ENCODE results near the gene PPP1R13B. TPM values are rescaled to one million over a fixed set of nuclear protein-coding genes. Genes with fewer than 3 reads are reported as not detected.
"Not testable (repeated sequence)": the region's sequence is repeated elsewhere in the genome, so short reads cannot be mapped to it uniquely, and the experiment has no call there.

Gene PPP1R13B
- total RNA-seq, 1 donor from 2014 or later, result 40.3 TPM

DNA sequence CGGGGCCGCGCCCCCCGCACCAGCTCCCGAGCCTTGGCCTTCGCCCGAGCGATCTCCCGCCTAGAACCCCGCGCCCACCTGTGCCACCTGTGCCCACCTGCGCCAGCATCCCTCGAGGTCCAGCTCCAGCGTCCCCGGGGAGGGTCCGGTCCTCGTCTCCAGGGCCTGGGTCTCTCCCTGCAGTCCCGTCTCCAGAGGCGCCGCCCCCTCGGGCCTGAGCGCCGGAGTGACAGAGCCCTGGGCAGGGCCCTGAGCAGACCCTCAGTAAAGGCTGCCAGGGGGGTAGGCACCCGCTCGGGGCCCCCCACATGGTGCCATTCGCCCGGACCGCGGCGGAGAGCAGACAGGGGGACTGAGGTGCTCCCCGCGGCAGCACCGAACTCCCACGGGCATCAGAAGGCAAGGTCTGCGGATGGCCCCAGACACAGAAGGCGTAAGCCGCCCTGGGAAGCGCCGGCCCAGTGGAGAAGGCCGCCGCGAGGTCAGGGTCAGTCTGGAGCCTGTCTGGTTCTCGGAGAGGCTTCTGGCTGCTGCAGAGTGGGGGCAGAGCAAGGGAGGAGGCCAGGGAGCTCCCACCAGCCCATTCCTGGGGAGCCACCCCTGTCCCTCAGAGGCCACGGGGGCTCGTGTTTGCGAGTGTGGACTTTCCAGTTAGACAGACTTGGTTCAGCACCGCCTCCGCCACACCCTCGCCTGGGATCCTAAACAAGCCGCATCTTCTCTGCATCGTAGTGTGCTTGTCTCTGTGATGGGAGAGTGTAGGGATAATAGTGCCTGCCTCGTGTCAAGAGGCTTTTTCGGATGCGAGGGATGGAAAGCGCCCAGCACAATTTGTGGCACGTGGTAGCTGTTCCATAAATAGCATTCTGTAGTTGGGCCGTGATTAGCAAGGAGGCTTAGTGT, 1.1 kb upstream of the PPP1R13B start:
- Mint-ChIP-seq H3K27me3 (peaks cover 18% of the 10 kb centered on the region), H3K36me3 (ENCODE audit: insufficient read depth) (peaks cover 2% of the 10 kb centered on the region), H3K9me3 (ENCODE audit: low read depth) (no peaks in the 10 kb centered on the region), H3K4me1 (ENCODE audit: low read depth) (peaks cover 7% of the 10 kb centered on the region), H3K27ac (peak overlapping the region; percentile 76), H3K4me3 (ENCODE audit: low read depth) (peak overlapping the region; percentile 74)
- TF ChIP-seq, protein P1, sequence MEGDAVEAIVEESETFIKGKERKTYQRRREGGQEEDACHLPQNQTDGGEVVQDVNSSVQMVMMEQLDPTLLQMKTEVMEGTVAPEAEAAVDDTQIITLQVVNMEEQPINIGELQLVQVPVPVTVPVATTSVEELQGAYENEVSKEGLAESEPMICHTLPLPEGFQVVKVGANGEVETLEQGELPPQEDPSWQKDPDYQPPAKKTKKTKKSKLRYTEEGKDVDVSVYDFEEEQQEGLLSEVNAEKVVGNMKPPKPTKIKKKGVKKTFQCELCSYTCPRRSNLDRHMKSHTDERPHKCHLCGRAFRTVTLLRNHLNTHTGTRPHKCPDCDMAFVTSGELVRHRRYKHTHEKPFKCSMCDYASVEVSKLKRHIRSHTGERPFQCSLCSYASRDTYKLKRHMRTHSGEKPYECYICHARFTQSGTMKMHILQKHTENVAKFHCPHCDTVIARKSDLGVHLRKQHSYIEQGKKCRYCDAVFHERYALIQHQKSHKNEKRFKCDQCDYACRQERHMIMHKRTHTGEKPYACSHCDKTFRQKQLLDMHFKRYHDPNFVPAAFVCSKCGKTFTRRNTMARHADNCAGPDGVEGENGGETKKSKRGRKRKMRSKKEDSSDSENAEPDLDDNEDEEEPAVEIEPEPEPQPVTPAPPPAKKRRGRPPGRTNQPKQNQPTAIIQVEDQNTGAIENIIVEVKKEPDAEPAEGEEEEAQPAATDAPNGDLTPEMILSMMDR (IDR thresholded peaks at IDR 0.05; ENCODE audit: unreplicated experiment), result no peak
- peak; percentile 31 for DNase-seq (ENCODE audit: low spot score, unreplicated experiment)

DNA sequence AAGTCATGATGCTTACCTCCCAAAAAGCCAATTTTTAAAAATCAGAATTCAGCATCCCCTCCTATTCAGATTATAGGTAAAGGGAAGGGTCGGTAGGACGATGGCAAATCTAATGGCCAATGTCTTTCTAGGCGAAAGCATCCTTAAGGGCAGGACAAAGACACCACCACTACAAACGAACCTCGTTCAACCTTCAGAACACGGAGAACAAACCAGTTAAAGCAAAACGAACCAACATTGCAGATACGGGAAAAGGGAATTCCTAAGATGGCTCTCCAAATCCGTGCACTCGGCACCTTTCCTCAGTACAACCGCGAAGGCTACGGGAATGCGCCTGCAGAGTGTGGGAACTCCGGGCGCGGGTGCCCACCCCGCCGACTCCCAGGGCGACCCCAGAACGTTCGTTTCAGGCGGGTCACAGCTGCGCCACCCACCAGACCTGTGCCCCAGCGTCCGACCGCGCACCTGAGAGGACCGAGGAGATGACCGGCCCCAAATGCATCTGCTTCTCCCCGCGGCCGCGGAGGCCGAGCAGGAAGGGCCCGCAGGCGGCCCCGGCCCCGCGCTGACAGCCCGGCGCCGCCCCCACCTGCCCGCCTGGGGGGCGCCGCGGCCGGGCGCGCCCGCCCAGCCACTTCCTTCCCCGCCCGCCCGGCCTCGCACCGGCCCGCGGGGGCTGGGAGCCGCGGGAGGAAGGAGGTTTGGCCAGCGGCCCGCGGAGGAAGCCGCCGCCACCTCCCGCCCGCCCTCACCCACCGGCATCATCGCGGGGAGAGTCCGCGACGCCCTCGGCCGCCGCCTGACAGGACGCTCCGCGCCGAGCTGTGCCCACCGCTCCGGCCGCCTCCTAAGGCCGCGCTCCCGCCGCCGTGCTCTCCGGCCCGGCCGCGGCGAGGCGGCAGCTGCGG, 578 bp downstream of the PPP1R13B start:
- H3K4me1 Mint-ChIP-seq (ENCODE audit: low read depth), result peaks cover 7% of the 10 kb centered on the region
- H3K36me3 Mint-ChIP-seq (ENCODE audit: insufficient read depth), result peaks cover 5% of the 10 kb centered on the region
- H3K4me3 Mint-ChIP-seq (ENCODE audit: low read depth), result peak overlapping the region; percentile 90
- H3K27ac Mint-ChIP-seq, result peak overlapping the region; percentile 92
- peaks cover 18% of the 10 kb centered on the region for H3K27me3 Mint-ChIP-seq
- H3K9me3 Mint-ChIP-seq (ENCODE audit: low read depth), result no peaks in the 10 kb centered on the region
- TF ChIP-seq, protein P1 (IDR thresholded peaks at IDR 0.05; ENCODE audit: unreplicated experiment), result no peak
- DNase-seq (ENCODE audit: low spot score, unreplicated experiment), result peak; percentile 32

DNA sequence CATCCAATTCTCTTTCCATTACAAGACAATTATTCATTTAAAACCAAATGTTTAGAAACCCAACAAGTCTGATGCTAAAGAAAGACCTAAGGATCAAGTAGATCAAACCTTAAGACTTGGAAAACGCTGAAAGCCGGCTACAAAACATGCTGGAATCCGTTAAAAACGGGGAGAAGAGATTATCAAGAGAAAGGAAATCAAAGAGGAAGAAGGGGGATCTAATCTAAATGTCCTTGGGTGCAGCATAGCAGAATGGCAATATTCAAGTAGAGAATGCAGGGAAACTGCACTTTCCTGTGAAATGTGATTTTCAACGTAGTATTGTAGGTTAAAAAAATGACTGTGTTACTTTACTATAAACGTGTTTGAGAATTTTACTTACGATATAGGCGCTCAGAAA, 1.3 kb downstream of the PPP1R13B start:
- Mint-ChIP-seq H3K27ac (no peak overlapping the region), H3K36me3 (ENCODE audit: insufficient read depth) (peaks cover 5% of the 10 kb centered on the region), H3K4me3 (ENCODE audit: low read depth) (peak overlapping the region; percentile 90), H3K9me3 (ENCODE audit: low read depth) (no peaks in the 10 kb centered on the region), H3K4me1 (ENCODE audit: low read depth) (peaks cover 7% of the 10 kb centered on the region), H3K27me3 (peaks cover 18% of the 10 kb centered on the region)
- TF ChIP-seq, protein P1 (IDR thresholded peaks at IDR 0.05; ENCODE audit: unreplicated experiment), result no peak
- DNase-seq (ENCODE audit: low spot score, unreplicated experiment), result no peak

DNA sequence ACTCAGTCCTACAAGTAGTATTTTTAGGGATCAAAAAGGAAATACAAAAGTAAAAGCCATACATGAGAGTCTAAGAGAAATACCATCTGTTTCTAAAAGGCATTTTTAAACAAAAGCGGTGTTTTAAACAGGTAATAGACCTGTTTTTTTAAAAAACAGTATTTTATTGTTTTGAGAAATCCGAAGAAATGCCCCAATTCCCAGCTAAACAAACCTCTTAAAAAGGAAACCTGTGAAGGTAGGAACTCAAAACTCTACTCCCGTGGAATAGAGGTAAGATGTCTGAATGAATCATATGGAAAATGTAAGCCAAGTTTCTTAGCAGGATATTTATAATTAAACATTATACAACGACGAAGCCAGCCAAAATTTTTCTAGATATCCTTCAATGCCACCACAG, 2.0 kb downstream of the PPP1R13B start:
- DNase-seq (ENCODE audit: low spot score, unreplicated experiment), result no peak
- H3K9me3 Mint-ChIP-seq (ENCODE audit: low read depth), result no peaks in the 10 kb centered on the region
- peaks cover 7% of the 10 kb centered on the region for H3K4me1 Mint-ChIP-seq (ENCODE audit: low read depth)
- peaks cover 5% of the 10 kb centered on the region for H3K36me3 Mint-ChIP-seq (ENCODE audit: insufficient read depth)
- TF ChIP-seq, protein P1 (IDR thresholded peaks at IDR 0.05; ENCODE audit: unreplicated experiment), result no peak
- H3K4me3 Mint-ChIP-seq (ENCODE audit: low read depth), result peak overlapping the region; percentile 90
- H3K27me3 Mint-ChIP-seq, result peaks cover 18% of the 10 kb centered on the region
- no peak overlapping the region for H3K27ac Mint-ChIP-seq

DNA sequence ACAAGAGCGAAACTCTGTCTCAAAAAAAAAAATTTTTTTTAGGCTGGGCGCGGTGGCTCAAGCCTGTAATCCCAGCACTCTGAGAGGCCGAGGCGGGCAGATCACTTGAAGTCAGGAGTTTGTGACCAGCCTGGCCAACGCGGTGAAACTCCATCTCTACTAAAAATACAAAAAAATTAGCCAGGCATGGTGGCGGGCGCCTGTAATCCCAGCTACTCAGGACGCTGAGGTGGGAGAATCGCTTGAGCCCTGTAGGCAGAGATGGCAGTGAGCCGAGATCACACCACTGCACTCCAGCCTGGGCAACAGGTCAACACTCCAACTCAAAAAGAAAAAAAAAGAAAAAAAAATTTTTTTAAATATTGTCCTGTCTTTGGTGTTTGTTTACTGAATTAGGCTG, 6.1 kb downstream of the PPP1R13B start:
- H3K27ac Mint-ChIP-seq; H3K9me3 Mint-ChIP-seq (ENCODE audit: low read depth); H3K4me1 Mint-ChIP-seq (ENCODE audit: low read depth); DNase-seq (ENCODE audit: low spot score, unreplicated experiment); H3K4me3 Mint-ChIP-seq (ENCODE audit: low read depth): not testable (repeated sequence)
- H3K36me3 Mint-ChIP-seq (ENCODE audit: insufficient read depth), result peaks cover 12% of the 10 kb centered on the region
- H3K27me3 Mint-ChIP-seq, result peaks cover 15% of the 10 kb centered on the region
